Measurements from ENCODE around the gene RPTOR.

RPTOR gene

DNA sequence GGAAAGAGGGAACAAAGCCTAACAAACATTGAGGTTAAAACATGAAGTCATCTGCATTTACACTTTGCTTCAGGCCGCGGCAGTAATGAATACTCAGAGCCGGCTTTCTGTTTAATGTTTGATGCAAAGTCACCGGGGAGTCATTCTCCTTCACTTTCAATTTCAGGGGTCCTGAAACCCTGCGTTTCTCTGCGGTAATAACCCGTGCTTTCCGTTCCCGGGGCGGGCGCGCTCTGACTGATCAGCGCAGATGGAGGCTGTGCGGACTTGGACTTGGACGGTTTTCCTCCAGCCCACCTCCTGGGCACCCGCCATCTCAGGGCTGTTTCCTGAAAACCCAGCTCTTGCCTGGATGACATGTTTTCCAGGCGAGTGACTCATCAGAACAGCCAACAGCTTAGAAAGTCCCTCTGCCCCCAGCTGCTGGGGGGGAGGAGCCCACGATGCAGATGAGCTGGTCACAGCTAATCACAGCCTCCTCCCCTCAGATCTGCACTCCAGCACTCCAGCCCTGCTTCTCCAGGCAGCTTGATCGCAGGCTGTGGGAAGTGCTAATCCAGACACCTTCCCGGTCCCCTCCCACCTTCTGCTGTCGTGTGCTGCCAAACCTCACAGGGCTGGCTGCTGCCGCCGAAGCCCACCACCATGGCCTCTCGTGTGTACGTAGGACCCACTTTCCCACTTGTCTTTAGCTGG, 288.4 kb downstream of the RPTOR start:
- TF ChIP-seq, protein P1, sequence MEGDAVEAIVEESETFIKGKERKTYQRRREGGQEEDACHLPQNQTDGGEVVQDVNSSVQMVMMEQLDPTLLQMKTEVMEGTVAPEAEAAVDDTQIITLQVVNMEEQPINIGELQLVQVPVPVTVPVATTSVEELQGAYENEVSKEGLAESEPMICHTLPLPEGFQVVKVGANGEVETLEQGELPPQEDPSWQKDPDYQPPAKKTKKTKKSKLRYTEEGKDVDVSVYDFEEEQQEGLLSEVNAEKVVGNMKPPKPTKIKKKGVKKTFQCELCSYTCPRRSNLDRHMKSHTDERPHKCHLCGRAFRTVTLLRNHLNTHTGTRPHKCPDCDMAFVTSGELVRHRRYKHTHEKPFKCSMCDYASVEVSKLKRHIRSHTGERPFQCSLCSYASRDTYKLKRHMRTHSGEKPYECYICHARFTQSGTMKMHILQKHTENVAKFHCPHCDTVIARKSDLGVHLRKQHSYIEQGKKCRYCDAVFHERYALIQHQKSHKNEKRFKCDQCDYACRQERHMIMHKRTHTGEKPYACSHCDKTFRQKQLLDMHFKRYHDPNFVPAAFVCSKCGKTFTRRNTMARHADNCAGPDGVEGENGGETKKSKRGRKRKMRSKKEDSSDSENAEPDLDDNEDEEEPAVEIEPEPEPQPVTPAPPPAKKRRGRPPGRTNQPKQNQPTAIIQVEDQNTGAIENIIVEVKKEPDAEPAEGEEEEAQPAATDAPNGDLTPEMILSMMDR (IDR thresholded peaks at IDR 0.05; ENCODE audit: low read depth, low read length) = no peak
- DNase-seq = peak; percentile 96
- no peaks in the 10 kb centered on the region for H3K36me3 ChIP-seq
- H3K4me3 ChIP-seq (ENCODE audit: low read depth, low read length) = peak overlapping the region; percentile 40
- no peaks in the 10 kb centered on the region for H3K9me3 ChIP-seq
- H3K27me3 ChIP-seq = no peaks in the 10 kb centered on the region
- peaks cover 28% of the 10 kb centered on the region for H3K4me1 ChIP-seq

DNA sequence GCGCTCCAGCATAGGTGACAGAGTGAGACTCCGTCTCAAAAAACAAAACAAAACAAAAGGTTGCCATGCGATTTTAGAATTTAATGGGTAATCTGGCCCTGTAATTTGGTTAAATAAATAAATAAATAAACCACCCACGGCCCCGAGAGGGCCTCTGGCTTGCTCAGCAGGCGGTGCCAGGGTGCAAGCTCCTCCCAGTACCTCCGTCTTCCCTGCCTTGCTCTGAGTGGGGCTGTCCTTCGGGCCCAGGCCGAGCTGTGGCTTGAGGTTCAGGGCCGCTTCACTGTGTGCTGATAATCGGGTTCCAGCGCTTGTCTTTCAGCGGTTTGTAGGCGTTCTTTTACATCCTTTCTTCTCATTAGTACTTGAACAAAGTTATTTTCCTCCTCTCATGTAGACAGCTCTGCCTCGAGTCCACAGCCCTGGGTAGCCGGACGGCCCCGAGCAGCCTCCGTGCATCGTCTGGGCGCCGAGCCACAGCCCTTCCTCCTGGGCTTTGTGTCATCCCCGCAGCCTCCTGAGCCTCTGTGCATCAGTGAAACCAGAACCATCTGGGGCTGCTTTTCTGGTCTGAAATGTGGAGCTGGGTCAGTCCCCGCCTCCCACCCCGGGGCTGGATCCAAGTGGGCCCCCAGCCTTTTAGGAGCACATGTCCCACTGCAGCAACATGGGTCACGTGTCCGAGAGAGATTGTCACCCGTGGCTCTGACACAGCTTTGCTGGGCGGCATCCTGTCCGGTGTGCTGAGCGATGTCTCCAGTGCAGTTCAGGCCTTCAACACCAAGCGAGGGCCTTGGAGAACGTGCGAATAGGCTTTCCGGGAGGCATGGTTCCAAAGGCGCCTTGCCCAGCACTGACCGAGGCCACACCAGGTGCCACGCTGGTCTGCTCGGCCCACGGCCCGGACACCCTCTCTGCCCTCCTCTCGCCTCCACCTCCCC, 289.6 kb downstream of the RPTOR start:
- Histone ChIP-seq H3K9me3 (no peaks in the 10 kb centered on the region), H3K4me3 (ENCODE audit: low read depth, low read length) (no peak overlapping the region), H3K36me3 (no peaks in the 10 kb centered on the region), H3K27me3 (no peaks in the 10 kb centered on the region), H3K4me1 (peaks cover 27% of the 10 kb centered on the region)
- TF ChIP-seq, protein P1 (IDR thresholded peaks at IDR 0.05; ENCODE audit: low read depth, low read length) = no peak
- peak; percentile 5 for DNase-seq

GRCh38 chr17:80834893-80835275, 290.2 kb downstream of the RPTOR start:
- Histone ChIP-seq H3K36me3 (no peaks in the 10 kb centered on the region), H3K4me3 (ENCODE audit: low read depth, low read length) (no peak overlapping the region), H3K4me1 (peaks cover 27% of the 10 kb centered on the region), H3K9me3 (no peaks in the 10 kb centered on the region), H3K27me3 (no peaks in the 10 kb centered on the region)
- DNase-seq = peak; percentile 1
- TF ChIP-seq, protein P1 (IDR thresholded peaks at IDR 0.05; ENCODE audit: low read depth, low read length) = no peak

GRCh38 chr17:80835816-80836657, 291.4 kb downstream of the RPTOR start:
- TF ChIP-seq, protein P1 (IDR thresholded peaks at IDR 0.05; ENCODE audit: low read depth, low read length) = no peak
- no peaks in the 10 kb centered on the region for H3K36me3 ChIP-seq
- no peak overlapping the region for H3K4me3 ChIP-seq (ENCODE audit: low read depth, low read length)
- H3K27me3 ChIP-seq = no peaks in the 10 kb centered on the region
- DNase-seq = no peak
- no peaks in the 10 kb centered on the region for H3K9me3 ChIP-seq
- peaks cover 27% of the 10 kb centered on the region for H3K4me1 ChIP-seq

DNA sequence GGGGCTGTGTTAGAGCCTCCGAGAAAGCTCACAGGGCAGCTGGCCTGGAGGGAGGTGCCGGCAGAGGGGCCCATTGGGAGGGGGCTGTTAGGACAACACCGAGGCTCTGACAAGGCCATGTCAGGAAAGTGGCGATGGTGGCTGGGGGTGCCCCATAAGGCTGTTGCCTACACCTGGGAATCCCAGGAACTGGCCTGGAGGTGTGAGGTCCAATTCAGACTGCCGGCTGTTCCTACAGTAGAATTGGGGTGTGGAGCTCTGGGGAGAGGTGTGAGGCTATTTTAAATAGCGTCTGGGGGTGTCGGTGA, 292.0 kb downstream of the RPTOR start:
- Histone ChIP-seq H3K27me3 (no peaks in the 10 kb centered on the region), H3K4me1 (peaks cover 27% of the 10 kb centered on the region), H3K4me3 (ENCODE audit: low read depth, low read length) (no peak overlapping the region), H3K9me3 (no peaks in the 10 kb centered on the region), H3K36me3 (no peaks in the 10 kb centered on the region)
- no peak for DNase-seq
- TF ChIP-seq, protein P1 (IDR thresholded peaks at IDR 0.05; ENCODE audit: low read depth, low read length) = no peak

Measured in BE2C (cell line).